Duodenal mucosa (tissue), 2 donors: ENCODE data around the gene SPATS2.
A peak's percentile ranks its signal among the peaks of the same experiment; 100 is the strongest.

Experiments used
- H3K27ac ChIP-seq: one replicate; pipeline ENCODE4 v1.7.0; 2013; ENCODE audit warnings: low read depth, low read length
- H3K27me3 ChIP-seq, 2 donors: one replicate each; pipeline ENCODE4 v1.7.0; 2013; ENCODE audit warnings: low read length in 2 of 2, control low read depth in 1 of 2; ENCODE audit not compliant: insufficient read depth in 2 of 2, control insufficient read depth in 1 of 2
- H3K36me3 ChIP-seq, 2 donors: one replicate each; pipeline ENCODE4 v1.7.0; 2013; ENCODE audit warnings: low read length in 2 of 2, control low read depth in 1 of 2; ENCODE audit not compliant: insufficient read depth in 2 of 2, control insufficient read depth in 1 of 2
- H3K4me1 ChIP-seq, 2 donors: one replicate each; pipeline ENCODE4 v1.7.0; 2013; ENCODE audit warnings: low read length in 2 of 2, control low read depth in 1 of 2; ENCODE audit not compliant: insufficient read depth in 2 of 2, control insufficient read depth in 1 of 2
- H3K4me3 ChIP-seq, 2 donors: one replicate each; pipeline ENCODE4 v1.7.0; 2013; ENCODE audit warnings: low read length in 2 of 2, low read depth in 1 of 2
- H3K9ac ChIP-seq, 2 donors: one replicate each; pipeline ENCODE4 v1.7.0; 2013; ENCODE audit warnings: low read length in 2 of 2, low read depth in 1 of 2
- H3K9me3 ChIP-seq, 2 donors: one replicate each; pipeline ENCODE4 v1.7.0; 2013; ENCODE audit warnings: low read length in 2 of 2, control low read depth in 1 of 2; ENCODE audit not compliant: control insufficient read depth in 1 of 2

Gene SPATS2

GRCh38 chr12:49537231-49537751 is 170.0 kb downstream of the SPATS2 start:
- Histone ChIP-seq H3K36me3 (no peaks in the 10 kb centered on the region), H3K4me3 (peak overlapping the region; percentile 59 to 63), H3K9me3 (no peaks in the 10 kb centered on the region), H3K27ac (no peak overlapping the region), H3K9ac (no peak overlapping the region), H3K27me3 (peaks cover 29 to 36% of the 10 kb centered on the region in 2 donors), H3K4me1 (peaks cover 15% of the 10 kb centered on the region in 2 donors)

GRCh38 chr12:49537752-49538509 is 170.7 kb downstream of the SPATS2 start:
- H3K9ac ChIP-seq: no peak overlapping the region

GRCh38 chr12:49538510-49539403 is 171.5 kb downstream of the SPATS2 start, which contains the start of gene KCNH3:
TSS of gene KCNH3 (plus strand) at chr12:49539030. CDS start at chr12:49539417, 387 bp downstream.
- no peak within 1 kb of the TSS for H3K9ac ChIP-seq
- peaks cover 29 to 40% of the 10 kb centered on the region in 2 donors for H3K27me3 ChIP-seq
- H3K27ac ChIP-seq: no peak within 1 kb of the TSS

More at GRCh38 chr12:49537752-49538509, 170.7 kb downstream of the SPATS2 start:
- Histone ChIP-seq H3K36me3 (no peaks in the 10 kb centered on the region), H3K4me3 (peak overlapping the region; percentile 59 to 63), H3K27ac (no peak overlapping the region), H3K4me1 (peaks cover 9 to 10% of the 10 kb centered on the region in 2 donors), H3K9me3 (no peaks in the 10 kb centered on the region), H3K27me3 (peaks cover 29 to 40% of the 10 kb centered on the region in 2 donors)

GRCh38 chr12:49539406-49540228 is 172.4 kb downstream of the SPATS2 start:
- no peak overlapping the region for H3K27ac ChIP-seq
- peaks cover 10 to 16% of the 10 kb centered on the region in 2 donors for H3K4me1 ChIP-seq
- no peaks in the 10 kb centered on the region for H3K9me3 ChIP-seq
- H3K4me3 ChIP-seq: no peak overlapping the region
- no peak overlapping the region for H3K9ac ChIP-seq
- no peaks in the 10 kb centered on the region for H3K36me3 ChIP-seq
- H3K27me3 ChIP-seq: peaks cover 32 to 40% of the 10 kb centered on the region in 2 donors

More at GRCh38 chr12:49538510-49539403, 171.5 kb downstream of the SPATS2 start, which contains the start of gene KCNH3:
- Histone ChIP-seq H3K4me3 (peak within 1 kb of the TSS; percentile 59 to 63), H3K4me1 (peaks cover 10 to 16% of the 10 kb centered on the region in 2 donors), H3K36me3 (no peaks in the 10 kb centered on the region), H3K9me3 (no peaks in the 10 kb centered on the region)

GRCh38 chr12:49540229-49541139 is 173.2 kb downstream of the SPATS2 start:
- H3K4me1 ChIP-seq: peaks cover 10 to 16% of the 10 kb centered on the region in 2 donors
- no peaks in the 10 kb centered on the region for H3K9me3 ChIP-seq
- H3K9ac ChIP-seq: no peak overlapping the region
- no peak overlapping the region for H3K27ac ChIP-seq
- no peak overlapping the region for H3K4me3 ChIP-seq
- no peaks in the 10 kb centered on the region for H3K36me3 ChIP-seq
- peaks cover 32 to 40% of the 10 kb centered on the region in 2 donors for H3K27me3 ChIP-seq

- H3K9ac ChIP-seq: no peak overlapping the region
- no peaks in the 10 kb centered on the region for H3K36me3 ChIP-seq
- H3K9me3 ChIP-seq: no peaks in the 10 kb centered on the region
- H3K4me1 ChIP-seq: peaks cover 10 to 16% of the 10 kb centered on the region in 2 donors
- no peak overlapping the region for H3K4me3 ChIP-seq
- no peak overlapping the region for H3K27ac ChIP-seq
- H3K27me3 ChIP-seq: peaks cover 37% of the 10 kb centered on the region in 2 donors
Observed at GRCh38 chr12:49541140-49541861, 174.0 kb downstream of the SPATS2 start.

GRCh38 chr12:49541911-49542505 is 174.7 kb downstream of the SPATS2 start:
- no peak overlapping the region for H3K9ac ChIP-seq
- peaks cover 10 to 16% of the 10 kb centered on the region in 2 donors for H3K4me1 ChIP-seq
- H3K27me3 ChIP-seq: peaks cover 30 to 39% of the 10 kb centered on the region in 2 donors
- no peaks in the 10 kb centered on the region for H3K36me3 ChIP-seq
- H3K4me3 ChIP-seq: no peak overlapping the region
- H3K27ac ChIP-seq: no peak overlapping the region
- H3K9me3 ChIP-seq: no peaks in the 10 kb centered on the region

GRCh38 chr12:49542592-49543160 is 175.4 kb downstream of the SPATS2 start:
- no peaks in the 10 kb centered on the region for H3K36me3 ChIP-seq
- peaks cover 29 to 39% of the 10 kb centered on the region in 2 donors for H3K27me3 ChIP-seq
- peaks cover 6 to 12% of the 10 kb centered on the region in 2 donors for H3K4me1 ChIP-seq
- no peak overlapping the region for H3K27ac ChIP-seq
- H3K4me3 ChIP-seq: no peak overlapping the region
- no peaks in the 10 kb centered on the region for H3K9me3 ChIP-seq
- H3K9ac ChIP-seq: no peak overlapping the region
